NCI-H2081 treated with DMSO at 0.1 percent for 48 hours (cell line): ENCODE measurements around the gene EDDM13.
A peak's percentile ranks its signal among the peaks of the same experiment; 100 is the strongest.
"Not testable (repeated sequence)": the region's sequence is repeated elsewhere in the genome, so short reads cannot be mapped to it uniquely, and the experiment has no call there.

Experiments used
- DNase-seq: peaks from one replicate; lab custom pipeline; 2025; lab: John Stamatoyannopoulos, UW

Gene EDDM13

GRCh38 chr19:56272161-56272798 lies at the start of gene EDDM13:
Gene EDDM13 (plus strand): TSS chr19:56272748. CDS start chr19:56272835, 87 bp downstream.
- no peak for DNase-seq

GRCh38 chr19:56222901-56223300 lies 49.6 kb upstream of the EDDM13 start:
- no peak for DNase-seq

- DNase-seq = no peak
Observed at GRCh38 chr19:56223481-56223880, 49.1 kb upstream of the EDDM13 start.

GRCh38 chr19:56245121-56245740 lies 27.3 kb upstream of the EDDM13 start:
- no peak for DNase-seq

GRCh38 chr19:56245764-56246163 lies 26.8 kb upstream of the EDDM13 start:
- not testable (repeated sequence) for DNase-seq

- DNase-seq = not testable (repeated sequence)
Observed at GRCh38 chr19:56248736-56249338, 23.7 kb upstream of the EDDM13 start.

GRCh38 chr19:56252699-56253422 lies 19.7 kb upstream of the EDDM13 start:
- no peak for DNase-seq

- DNase-seq = peak; percentile 64
Observed at GRCh38 chr19:56253737-56254136, 18.8 kb upstream of the EDDM13 start.

GRCh38 chr19:56258272-56258671 lies 14.3 kb upstream of the EDDM13 start:
- DNase-seq = no peak

GRCh38 chr19:56261145-56261544 lies 11.4 kb upstream of the EDDM13 start:
- DNase-seq = no peak

- DNase-seq = not testable (repeated sequence)
Observed at GRCh38 chr19:56261932-56262331, 10.6 kb upstream of the EDDM13 start.

- no peak for DNase-seq
Observed at GRCh38 chr19:56263319-56263718, 9.2 kb upstream of the EDDM13 start.

GRCh38 chr19:56266051-56266450 lies 6.5 kb upstream of the EDDM13 start:
- DNase-seq = no peak

GRCh38 chr19:56269348-56269747 lies 3.2 kb upstream of the EDDM13 start:
- no peak for DNase-seq

- no peak for DNase-seq
Observed at GRCh38 chr19:56270676-56271075, 1.9 kb upstream of the EDDM13 start.

GRCh38 chr19:56271151-56271550 lies 1.4 kb upstream of the EDDM13 start:
- no peak for DNase-seq

GRCh38 chr19:56273563-56274117 lies 1.1 kb downstream of the EDDM13 start:
- DNase-seq = no peak

- no peak for DNase-seq
Observed at GRCh38 chr19:56282809-56283208, 10.3 kb downstream of the EDDM13 start.

- no peak for DNase-seq
Observed at GRCh38 chr19:56284746-56285145, 12.2 kb downstream of the EDDM13 start.

- no peak for DNase-seq
Observed at GRCh38 chr19:56290104-56290503, 17.6 kb downstream of the EDDM13 start.

GRCh38 chr19:56291867-56292266 lies 19.3 kb downstream of the EDDM13 start:
- no peak for DNase-seq

- peak; percentile 42 for DNase-seq
Observed at GRCh38 chr19:56294549-56294948, 22.0 kb downstream of the EDDM13 start.
